ENCODE data around the gene TNRC6C.

TNRC6C gene

DNA sequence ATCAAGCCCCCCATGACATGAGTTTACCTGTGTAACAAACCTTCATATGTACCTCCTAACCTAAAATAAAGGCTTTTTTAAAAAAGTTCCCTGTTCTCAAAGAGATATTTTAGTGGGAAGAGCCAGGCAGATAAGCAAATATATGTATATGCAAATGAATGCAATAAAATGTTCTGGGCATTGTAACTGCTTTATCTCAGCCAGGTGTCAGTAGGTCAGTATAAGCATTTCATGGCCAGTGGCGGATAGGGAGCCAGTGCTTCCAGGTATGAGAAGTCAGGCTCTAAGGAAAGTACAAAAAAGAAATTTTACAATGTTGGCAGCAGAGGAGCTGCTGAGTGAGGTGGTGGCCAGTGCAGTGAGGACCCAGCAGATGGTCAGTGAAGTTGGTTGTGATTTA lies 53.9 kb downstream of the TNRC6C start:
- DNase-seq (ENCODE audit: low read depth in 1 of 2, low spot score in 1 of 2): no peak

- DNase-seq (ENCODE audit: low read depth in 1 of 2, low spot score in 1 of 2): peak in 1 of 2 donors; percentile 39
These were observed 55.4 kb downstream of the TNRC6C start for GRCh38 chr17:78013683-78014467.

- DNase-seq (ENCODE audit: low read depth in 1 of 2, low spot score in 1 of 2): no peak
These were observed 56.1 kb downstream of the TNRC6C start for GRCh38 chr17:78014646-78015045.

- DNase-seq (ENCODE audit: low read depth in 1 of 2, low spot score in 1 of 2): no peak
These were observed 58.3 kb downstream of the TNRC6C start for GRCh38 chr17:78016852-78017251.

DNA sequence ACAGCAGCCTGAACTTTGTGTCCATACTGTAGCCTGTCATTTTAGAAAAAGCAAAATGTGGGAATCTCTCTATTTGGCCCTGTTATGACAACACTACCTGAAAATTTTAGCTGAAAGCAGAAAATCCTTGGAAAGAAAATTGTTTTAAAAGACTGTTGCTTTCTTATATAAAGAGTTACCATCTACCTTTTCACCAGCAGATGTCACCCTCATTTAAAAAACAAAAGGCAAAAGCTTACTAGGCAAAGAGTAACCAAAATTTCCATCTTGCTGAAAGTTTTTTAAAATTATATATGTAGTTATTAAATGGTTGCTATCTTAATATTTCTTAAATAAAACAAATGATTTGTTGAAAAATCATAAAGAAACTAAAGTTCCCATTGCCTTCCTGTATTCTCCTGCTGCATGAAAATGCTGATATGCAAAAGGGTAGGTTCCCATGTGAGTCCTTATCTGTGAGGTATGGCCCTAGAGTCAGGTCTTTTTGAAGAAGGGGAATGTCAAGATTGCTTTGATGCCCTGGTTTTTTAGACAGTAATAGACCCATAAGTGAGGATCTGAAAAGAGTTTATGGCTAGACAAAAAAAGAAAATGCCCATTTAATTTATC lies 61.0 kb downstream of the TNRC6C start:
- DNase-seq (ENCODE audit: low read depth in 1 of 2, low spot score in 1 of 2): no peak

DNA sequence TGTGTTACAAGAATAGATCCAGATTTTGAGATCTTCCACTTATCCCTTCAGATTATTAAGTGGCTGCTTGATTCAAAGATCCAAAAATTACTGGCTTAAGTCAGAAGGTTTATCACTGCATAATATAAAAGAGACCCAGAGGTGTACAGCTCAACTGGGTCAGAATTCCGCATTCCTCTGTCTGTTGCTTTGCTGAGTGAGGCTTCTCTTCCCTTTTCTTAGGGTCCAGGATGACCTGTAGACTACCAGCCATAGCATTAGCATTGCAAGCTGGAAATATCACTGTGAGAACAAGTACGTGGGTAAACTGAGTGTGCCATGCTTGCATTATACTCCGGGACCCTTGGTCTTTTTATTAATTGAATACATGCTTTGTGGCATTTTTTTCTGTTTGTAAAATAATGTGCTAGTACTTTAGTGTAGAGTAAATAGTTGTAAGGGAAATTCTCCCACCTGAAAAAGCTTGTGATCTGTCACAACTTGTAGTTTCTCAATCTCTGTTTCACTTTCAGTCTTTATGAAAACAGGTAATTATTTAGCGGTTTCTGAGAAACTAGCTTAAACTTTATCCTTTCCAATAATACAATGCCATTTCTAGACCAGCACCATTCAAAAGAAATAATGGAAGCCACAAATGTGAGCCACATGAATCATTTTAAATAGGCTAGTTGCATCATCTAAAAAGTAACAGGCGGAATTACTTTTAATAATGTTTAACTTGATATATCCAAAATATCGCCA lies 61.6 kb downstream of the TNRC6C start:
- DNase-seq (ENCODE audit: low read depth in 1 of 2, low spot score in 1 of 2): no peak

DNA sequence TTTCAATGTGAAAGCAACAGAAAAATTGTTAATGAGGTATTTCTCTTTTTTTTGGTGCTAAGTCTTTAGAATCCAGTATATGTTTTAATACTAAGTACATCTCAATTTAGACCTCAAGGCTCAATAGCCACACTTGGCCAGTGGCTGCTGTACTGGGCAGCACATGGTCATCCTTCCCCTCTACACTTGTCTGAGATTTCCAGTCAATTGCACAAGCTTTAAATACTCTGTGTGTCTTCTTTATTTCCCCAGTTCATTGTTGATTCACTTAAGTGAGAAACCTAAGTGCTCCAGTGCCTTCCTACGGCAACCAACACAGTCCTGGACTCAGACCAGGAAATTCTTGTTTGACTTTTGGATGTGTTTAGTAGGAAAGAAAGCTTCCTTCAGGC lies 62.2 kb downstream of the TNRC6C start:
- DNase-seq (ENCODE audit: low read depth in 1 of 2, low spot score in 1 of 2): no peak

DNA sequence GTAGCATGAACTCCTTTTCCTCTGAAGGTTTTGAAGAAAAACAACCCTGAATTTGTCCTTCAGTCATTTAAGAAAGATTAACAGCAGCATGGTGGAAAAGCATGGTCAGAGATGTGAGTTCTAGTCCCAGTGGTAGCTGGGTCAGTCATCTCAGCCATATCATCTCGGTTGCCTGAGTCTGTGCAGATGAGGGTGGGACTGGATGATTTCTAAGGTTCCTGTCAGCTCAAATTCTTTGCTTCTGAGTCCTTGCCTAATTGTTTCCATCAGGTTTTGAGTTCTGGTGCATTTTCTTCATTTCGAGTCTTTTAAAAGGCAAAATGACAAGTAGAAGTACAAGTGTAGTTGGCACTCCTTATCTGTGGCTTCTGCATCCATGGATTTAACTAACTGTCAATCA lies 63.9 kb downstream of the TNRC6C start:
- no peak for DNase-seq (ENCODE audit: low read depth in 1 of 2, low spot score in 1 of 2)

DNA sequence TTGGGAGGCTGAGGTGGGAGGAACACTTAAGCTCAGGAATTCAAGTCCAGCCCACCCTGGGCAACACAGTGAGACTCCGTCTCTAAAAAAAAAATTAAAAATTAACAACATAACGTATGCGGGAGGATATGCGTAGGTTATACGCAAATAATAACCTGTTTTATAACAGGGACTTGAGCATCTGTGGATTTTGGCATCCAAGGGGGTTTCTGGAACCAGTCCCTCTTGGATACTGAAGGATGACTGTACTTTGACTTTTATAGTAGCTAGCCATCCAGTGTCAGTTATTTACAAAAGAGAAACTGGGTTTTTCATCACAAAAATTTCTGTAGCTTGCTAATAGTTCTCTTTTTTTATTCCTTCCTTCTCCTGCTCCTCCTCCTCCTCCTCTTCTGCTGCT lies 64.5 kb downstream of the TNRC6C start:
- no peak for DNase-seq (ENCODE audit: low read depth in 1 of 2, low spot score in 1 of 2)

GRCh38 chr17:78026381-78026780 lies 67.9 kb downstream of the TNRC6C start:
- no peak for DNase-seq (ENCODE audit: low read depth in 1 of 2, low spot score in 1 of 2)

- no peak for DNase-seq (ENCODE audit: low read depth in 1 of 2, low spot score in 1 of 2)
These were observed 68.6 kb downstream of the TNRC6C start for GRCh38 chr17:78027121-78027520.

DNA sequence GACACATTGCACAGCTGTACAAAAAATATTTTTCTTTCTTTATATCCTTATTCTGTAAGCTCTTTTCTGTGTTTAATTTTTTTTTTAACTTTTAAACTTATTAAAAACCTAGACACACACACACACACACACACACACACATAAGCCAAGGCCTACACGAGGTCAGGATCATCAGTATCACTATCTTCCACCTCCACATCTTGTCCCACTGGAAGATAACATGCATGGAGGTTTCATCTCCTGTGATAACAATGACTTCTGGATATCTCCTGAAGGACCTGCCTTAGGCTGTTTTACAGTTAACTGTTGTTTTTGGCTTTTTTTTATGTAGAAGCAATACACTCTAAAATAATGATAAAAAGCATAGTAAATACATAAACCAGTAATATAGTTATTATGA lies 71.2 kb downstream of the TNRC6C start:
- DNase-seq (ENCODE audit: low read depth in 1 of 2, low spot score in 1 of 2): no peak

- DNase-seq (ENCODE audit: low read depth in 1 of 2, low spot score in 1 of 2): no peak
These were observed 72.9 kb downstream of the TNRC6C start for GRCh38 chr17:78031435-78031834.

GRCh38 chr17:78032166-78032565 lies 73.7 kb downstream of the TNRC6C start:
- no peak for DNase-seq (ENCODE audit: low read depth in 1 of 2, low spot score in 1 of 2)

DNA sequence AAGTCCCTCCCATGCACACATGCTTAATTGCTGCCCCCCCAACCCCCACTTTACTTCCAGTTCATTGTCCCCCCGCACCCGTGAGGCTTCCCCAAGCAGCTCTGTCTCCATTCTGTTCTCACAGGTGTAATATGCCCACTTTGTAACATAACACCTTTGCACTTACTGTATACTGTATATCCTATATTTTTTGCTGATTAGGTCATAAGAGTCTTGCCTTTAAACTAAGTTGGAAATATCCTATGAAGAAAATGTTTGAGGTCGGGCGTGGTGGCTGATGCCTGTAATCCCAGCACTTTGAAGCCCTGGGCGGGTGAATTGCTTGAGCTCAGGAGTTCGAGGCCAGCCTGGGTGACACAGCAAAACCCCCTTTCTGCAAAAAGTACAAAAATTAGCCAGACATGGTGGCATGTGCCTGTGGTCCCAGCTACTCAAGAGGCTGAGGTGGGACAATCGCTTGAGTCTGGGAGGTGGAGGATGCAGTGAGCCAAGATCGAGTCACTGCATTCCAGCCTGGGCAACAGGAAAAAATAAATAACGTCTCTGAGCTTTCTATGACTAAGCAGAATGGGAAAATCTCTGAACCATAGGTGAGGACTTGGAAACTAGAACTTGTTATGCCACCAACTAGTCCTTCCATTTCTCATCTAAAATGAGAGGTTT lies 76.1 kb downstream of the TNRC6C start:
- DNase-seq (ENCODE audit: low read depth in 1 of 2, low spot score in 1 of 2): no peak

DNA sequence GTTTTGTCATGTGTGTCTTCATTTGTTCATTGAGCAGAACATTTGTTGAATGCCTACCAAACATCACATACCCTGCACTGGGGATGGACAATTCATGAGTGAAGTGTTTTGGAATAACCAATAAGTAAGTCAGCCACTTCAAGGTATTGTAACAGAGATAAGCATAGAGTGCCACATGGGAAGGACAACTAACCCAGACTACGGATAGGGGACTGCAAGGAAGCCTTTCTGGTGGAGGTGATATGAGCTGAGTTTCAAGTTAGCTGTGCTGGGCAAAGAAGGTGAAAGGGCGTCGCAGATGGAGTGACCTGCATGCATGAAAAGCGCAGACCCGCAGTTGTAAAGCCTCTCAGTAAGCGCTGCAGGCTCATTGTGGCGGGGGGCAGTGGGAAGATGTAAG lies 78.8 kb downstream of the TNRC6C start:
- no peak for DNase-seq (ENCODE audit: low read depth in 1 of 2, low spot score in 1 of 2)

DNA sequence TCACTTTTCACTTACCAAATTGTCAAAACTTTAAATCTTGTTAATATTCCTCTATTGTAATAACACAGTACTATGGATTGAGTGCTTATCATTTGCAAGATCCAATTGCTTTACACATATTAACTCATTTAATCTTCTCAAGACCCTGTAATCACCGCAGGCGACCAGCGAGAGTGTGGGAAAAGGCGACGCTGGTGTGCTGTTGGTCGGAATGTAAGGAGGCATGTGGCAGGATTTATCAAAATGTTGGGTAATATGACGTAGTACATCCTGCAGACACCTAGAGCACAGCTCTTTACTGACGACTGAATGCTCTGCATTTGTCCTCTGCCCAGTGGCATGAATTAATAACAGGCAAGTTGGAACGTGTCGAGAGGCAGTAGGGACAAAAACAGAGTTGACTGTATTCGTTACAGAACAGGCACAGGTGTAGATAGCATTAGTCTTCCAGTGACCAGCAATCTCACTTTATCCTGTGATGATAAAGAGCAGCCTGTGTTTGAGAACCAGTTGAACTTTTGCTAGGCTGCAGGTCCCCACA lies 80.3 kb downstream of the TNRC6C start:
- no peak for DNase-seq (ENCODE audit: low read depth in 1 of 2, low spot score in 1 of 2)

GRCh38 chr17:78039581-78039980 lies 81.1 kb downstream of the TNRC6C start:
- DNase-seq (ENCODE audit: low read depth in 1 of 2, low spot score in 1 of 2): no peak

GRCh38 chr17:78040440-78041385 lies 82.2 kb downstream of the TNRC6C start:
- DNase-seq (ENCODE audit: low read depth in 1 of 2, low spot score in 1 of 2): peak in 1 of 2 donors; percentile 6
